Ascending aorta (tissue), 2 donors: Measurements from ENCODE around the gene PXDN. TPM values are rescaled to one million over a fixed set of nuclear protein-coding genes. Genes with fewer than 3 reads are reported as not detected.
"Not testable (repeated sequence)": the region's sequence is repeated elsewhere in the genome, so short reads cannot be mapped to it uniquely, and the experiment has no call there.

Experiments used
- DNase-seq, 2 donors: peaks; one replicate each; pipeline ENCODE4 v3.0.0-alpha.2; 2019; ENCODE audit warnings: low spot score in 2 of 2
- H3K27ac ChIP-seq, 2 donors: fragments of 200-600 bp; sonication (generic); one replicate each; pipeline ENCODE4 v1.5.1; 2016 to 2017; ENCODE audit warnings: mild to moderate bottlenecking in 1 of 2
- H3K27me3 ChIP-seq: fragments of 200-600 bp; sonication (generic); one replicate; pipeline ENCODE4 v1.5.1; 2017
- H3K36me3 ChIP-seq, 2 donors: fragments of 200-600 bp; sonication (generic); one replicate each; pipeline ENCODE4 v1.5.1; 2016
- H3K4me1 ChIP-seq, 2 donors: fragments of 200-600 bp; sonication (generic); one replicate each; pipeline ENCODE4 v1.5.1; 2016 to 2017; ENCODE audit warnings: mild to moderate bottlenecking in 1 of 2
- H3K4me3 ChIP-seq, 2 donors: fragments of 200-600 bp; sonication (generic); one replicate each; pipeline ENCODE4 v1.5.1; 2016 to 2017; ENCODE audit warnings: mild to moderate bottlenecking in 1 of 2
- H3K9me3 ChIP-seq, 2 donors: fragments of 200-600 bp; sonication (generic); one replicate each; pipeline ENCODE4 v1.5.1; 2016
- CTCF ChIP-seq, 3 experiments: fragments of 200-600 bp in 2 of 3; fragments of 450-650 bp in 1 of 3; sonication (generic) in 2 of 3; IDR thresholded peaks; one replicate each; pipeline ENCODE4 v1.5.1; 2016 to 2019; ENCODE audit warnings: antibody characterized with exemption in 3 of 3, mild to moderate bottlenecking in 1 of 3, moderate library complexity in 1 of 3
- intact Hi-C: fragments of 100-400 bp; cut with DNase I; formaldehyde crosslinking; loops from one replicate; pipeline ENCODE4 v1.15.1; 2023
- total RNA-seq: library from RNA; depleted of rRNA; stranded (reverse); fragments of >200 nt; gene quantifications from one replicate; pipeline ENCODE4 v1.1.0, GENCODE V29; 2016

The PXDN gene
- total RNA-seq, 1 donor from 2014 or later, result 188 TPM

GRCh38 chr2:1682181-1682440 is 62.2 kb downstream of the PXDN start:
- no peaks in the 10 kb centered on the region for H3K27me3 ChIP-seq
- peaks cover 66 to 83% of the 10 kb centered on the region in 2 donors for H3K36me3 ChIP-seq
- H3K4me3 ChIP-seq, result no peak overlapping the region
- TF ChIP-seq CTCF (IDR thresholded peaks at IDR 0.05), result no peak
- intact Hi-C loops, result no loop called here
- no peak for DNase-seq
- H3K27ac ChIP-seq, result no peak overlapping the region
- H3K4me1 ChIP-seq, result peaks cover 4% of the 10 kb centered on the region in 2 donors
- H3K9me3 ChIP-seq, result no peaks in the 10 kb centered on the region

- Histone ChIP-seq H3K4me1 (peaks cover 4% of the 10 kb centered on the region in 2 donors), H3K27me3 (no peaks in the 10 kb centered on the region), H3K36me3 (peaks cover 66 to 84% of the 10 kb centered on the region in 2 donors), H3K27ac (no peak overlapping the region), H3K9me3 (no peaks in the 10 kb centered on the region), H3K4me3 (no peak overlapping the region)
- intact Hi-C loops, result no loop called here
- TF ChIP-seq CTCF (IDR thresholded peaks at IDR 0.05), result no peak
- DNase-seq, result no peak
These were observed 62.8 kb downstream of the PXDN start for GRCh38 chr2:1681323-1682180.

GRCh38 chr2:1681017-1681318 is 63.3 kb downstream of the PXDN start:
- Histone ChIP-seq H3K27me3 (no peaks in the 10 kb centered on the region), H3K9me3 (no peaks in the 10 kb centered on the region), H3K4me1 (peaks cover 3 to 6% of the 10 kb centered on the region in 2 donors), H3K27ac (no peak overlapping the region), H3K4me3 (no peak overlapping the region), H3K36me3 (peaks cover 68 to 90% of the 10 kb centered on the region in 2 donors)
- DNase-seq, result no peak
- intact Hi-C loops, result no loop called here
- no peak for TF ChIP-seq CTCF (IDR thresholded peaks at IDR 0.05)

- Histone ChIP-seq H3K36me3 (peaks cover 69 to 91% of the 10 kb centered on the region in 2 donors), H3K27ac (no peak overlapping the region), H3K4me1 (peaks cover 0 to 8% of the 10 kb centered on the region in 2 donors), H3K9me3 (no peaks in the 10 kb centered on the region), H3K4me3 (no peak overlapping the region), H3K27me3 (no peaks in the 10 kb centered on the region)
- TF ChIP-seq CTCF (IDR thresholded peaks at IDR 0.05), result no peak
- DNase-seq, result no peak
- intact Hi-C loops, result no loop called here
These were observed 63.9 kb downstream of the PXDN start for GRCh38 chr2:1680222-1681016.

- DNase-seq, H3K4me3 ChIP-seq, H3K27ac ChIP-seq, H3K4me1 ChIP-seq, H3K9me3 ChIP-seq, H3K27me3 ChIP-seq: not testable (repeated sequence)
- H3K36me3 ChIP-seq, result peaks cover 70 to 92% of the 10 kb centered on the region in 2 donors
- intact Hi-C loops, result loop anchor here (5.0 kb wide), 1 partner anchor 138 kb away; no protein-coding TSS in a partner anchor
These were observed 64.8 kb downstream of the PXDN start for GRCh38 chr2:1679488-1680039.

- intact Hi-C loops, result loop anchor here (5.0 kb wide), 1 partner anchor 138 kb away; no protein-coding TSS in a partner anchor
- not testable (repeated sequence) for DNase-seq, H3K27me3 ChIP-seq, H3K4me1 ChIP-seq, H3K4me3 ChIP-seq, H3K27ac ChIP-seq, H3K9me3 ChIP-seq
- peaks cover 75 to 92% of the 10 kb centered on the region in 2 donors for H3K36me3 ChIP-seq
These were observed 65.2 kb downstream of the PXDN start for GRCh38 chr2:1679065-1679464.
